Nephron progenitor cell (in vitro differentiated cells): ENCODE measurements around the gene PARG.
A peak's percentile ranks its signal among the peaks of the same experiment; 100 is the strongest.

Source experiments
- DNase-seq: peaks from one replicate; pipeline ENCODE4 v3.0.0; 2021
- H3K27ac Mint-ChIP-seq: 2 replicates; pipeline ENCODE4 v1.8.0; 2021; ENCODE audit warnings: mild to moderate bottlenecking, moderate library complexity, mixed read lengths
- H3K27me3 Mint-ChIP-seq: 2 replicates; pipeline ENCODE4 v1.8.0; 2021; ENCODE audit warnings: mild to moderate bottlenecking, low read depth, mixed read lengths; ENCODE audit not compliant: poor library complexity
- H3K36me3 Mint-ChIP-seq: 2 replicates; pipeline ENCODE4 v1.8.0; 2021; ENCODE audit warnings: low read depth, mixed read lengths
- H3K4me1 Mint-ChIP-seq: 2 replicates; pipeline ENCODE4 v1.8.0; 2021; ENCODE audit warnings: mixed read lengths
- H3K4me3 Mint-ChIP-seq: 2 replicates; pipeline ENCODE4 v1.8.0; 2021; ENCODE audit warnings: mild to moderate bottlenecking, moderate library complexity, mixed read lengths
- H3K9me3 Mint-ChIP-seq: 2 replicates; pipeline ENCODE4 v1.8.0; 2021; ENCODE audit warnings: mild to moderate bottlenecking, moderate library complexity, mixed read lengths
- TF ChIP-seq, protein P1 (sequence below): fragments of 200-600 bp; sonication (generic); IDR thresholded peaks from 2 replicates; pipeline ENCODE4 v1.5.0; 2021; ENCODE audit warnings: antibody characterized with exemption

Gene PARG

GRCh38 chr10:49837051-49837478, 104.8 kb downstream of the PARG start:
- peaks cover 27% of the 10 kb centered on the region for H3K4me1 Mint-ChIP-seq
- no peak for DNase-seq
- no peaks in the 10 kb centered on the region for H3K9me3 Mint-ChIP-seq
- H3K4me3 Mint-ChIP-seq = no peak overlapping the region
- TF ChIP-seq, protein P1, sequence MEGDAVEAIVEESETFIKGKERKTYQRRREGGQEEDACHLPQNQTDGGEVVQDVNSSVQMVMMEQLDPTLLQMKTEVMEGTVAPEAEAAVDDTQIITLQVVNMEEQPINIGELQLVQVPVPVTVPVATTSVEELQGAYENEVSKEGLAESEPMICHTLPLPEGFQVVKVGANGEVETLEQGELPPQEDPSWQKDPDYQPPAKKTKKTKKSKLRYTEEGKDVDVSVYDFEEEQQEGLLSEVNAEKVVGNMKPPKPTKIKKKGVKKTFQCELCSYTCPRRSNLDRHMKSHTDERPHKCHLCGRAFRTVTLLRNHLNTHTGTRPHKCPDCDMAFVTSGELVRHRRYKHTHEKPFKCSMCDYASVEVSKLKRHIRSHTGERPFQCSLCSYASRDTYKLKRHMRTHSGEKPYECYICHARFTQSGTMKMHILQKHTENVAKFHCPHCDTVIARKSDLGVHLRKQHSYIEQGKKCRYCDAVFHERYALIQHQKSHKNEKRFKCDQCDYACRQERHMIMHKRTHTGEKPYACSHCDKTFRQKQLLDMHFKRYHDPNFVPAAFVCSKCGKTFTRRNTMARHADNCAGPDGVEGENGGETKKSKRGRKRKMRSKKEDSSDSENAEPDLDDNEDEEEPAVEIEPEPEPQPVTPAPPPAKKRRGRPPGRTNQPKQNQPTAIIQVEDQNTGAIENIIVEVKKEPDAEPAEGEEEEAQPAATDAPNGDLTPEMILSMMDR = no peak
- no peaks in the 10 kb centered on the region for H3K27me3 Mint-ChIP-seq
- no peak overlapping the region for H3K27ac Mint-ChIP-seq
- peaks cover 48% of the 10 kb centered on the region for H3K36me3 Mint-ChIP-seq

DNA sequence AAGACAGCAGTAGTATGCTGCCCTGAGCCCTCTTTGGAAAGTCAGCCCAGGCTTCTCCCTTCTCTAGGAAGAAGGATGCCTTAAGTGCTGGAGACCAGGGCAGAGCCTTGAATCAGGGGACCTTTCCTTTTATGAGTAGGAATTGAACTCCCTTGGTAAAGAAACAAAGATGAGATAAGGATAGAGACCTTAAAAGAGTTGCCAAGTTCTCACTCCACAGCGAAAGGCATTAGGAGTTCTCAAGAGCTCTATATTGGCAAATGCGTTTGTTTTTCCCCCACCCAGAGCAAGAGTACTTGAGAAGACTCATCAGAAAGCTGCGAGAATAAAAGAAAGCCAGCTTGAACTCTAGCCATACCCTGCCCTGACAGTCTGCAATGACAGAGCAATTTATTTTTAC, 106.9 kb downstream of the PARG start:
- no peak for DNase-seq
- Mint-ChIP-seq H3K27ac (peak overlapping the region; percentile 58), H3K36me3 (peaks cover 36% of the 10 kb centered on the region), H3K4me3 (no peak overlapping the region), H3K27me3 (no peaks in the 10 kb centered on the region), H3K4me1 (peaks cover 48% of the 10 kb centered on the region), H3K9me3 (no peaks in the 10 kb centered on the region)
- TF ChIP-seq, protein P1 = no peak

GRCh38 chr10:49834201-49834600, 107.6 kb downstream of the PARG start:
- Mint-ChIP-seq H3K4me1 (peaks cover 53% of the 10 kb centered on the region), H3K4me3 (no peak overlapping the region)

GRCh38 chr10:49833168-49833567, 108.7 kb downstream of the PARG start:
- no peak for DNase-seq
- no peak overlapping the region for H3K4me3 Mint-ChIP-seq
- no peak overlapping the region for H3K27ac Mint-ChIP-seq
- no peaks in the 10 kb centered on the region for H3K27me3 Mint-ChIP-seq
- TF ChIP-seq, protein P1 = no peak
- peaks cover 30% of the 10 kb centered on the region for H3K36me3 Mint-ChIP-seq
- H3K9me3 Mint-ChIP-seq = no peaks in the 10 kb centered on the region
- H3K4me1 Mint-ChIP-seq = peaks cover 55% of the 10 kb centered on the region

More at GRCh38 chr10:49834201-49834600, 107.6 kb downstream of the PARG start:
- Mint-ChIP-seq H3K36me3 (peaks cover 35% of the 10 kb centered on the region), H3K27ac (peak overlapping the region; percentile 31), H3K27me3 (no peaks in the 10 kb centered on the region), H3K9me3 (no peaks in the 10 kb centered on the region)
- DNase-seq = no peak
- TF ChIP-seq, protein P1 = no peak

- peak overlapping the region; percentile 37 for H3K4me3 Mint-ChIP-seq
- H3K27ac Mint-ChIP-seq = peak overlapping the region; percentile 98
- TF ChIP-seq, protein P1 = no peak
- no peaks in the 10 kb centered on the region for H3K9me3 Mint-ChIP-seq
- H3K4me1 Mint-ChIP-seq = peaks cover 55% of the 10 kb centered on the region
- H3K27me3 Mint-ChIP-seq = no peaks in the 10 kb centered on the region
- DNase-seq = peak; percentile 36
- peaks cover 46% of the 10 kb centered on the region for H3K36me3 Mint-ChIP-seq
Observed at GRCh38 chr10:49831352-49832035, 110.3 kb downstream of the PARG start.

DNA sequence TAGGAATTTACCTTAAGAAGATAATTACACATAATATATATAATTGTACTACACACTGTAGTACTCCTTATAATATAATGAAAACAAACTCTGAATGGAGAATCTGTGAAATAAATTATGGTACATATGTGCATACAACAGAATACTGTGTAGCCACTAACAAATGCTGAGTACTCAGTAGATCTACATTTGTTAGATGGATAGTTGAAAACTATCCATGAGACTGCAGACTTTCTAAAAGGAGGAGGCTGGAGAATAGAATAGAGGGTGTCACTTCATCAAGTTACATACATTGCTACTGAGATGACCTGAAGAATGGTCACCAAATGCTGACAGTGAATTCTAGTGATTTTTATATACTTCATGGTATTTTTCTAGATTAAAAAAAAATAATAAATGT, 111.0 kb downstream of the PARG start:
- DNase-seq = no peak
- peaks cover 55% of the 10 kb centered on the region for H3K4me1 Mint-ChIP-seq
- peak overlapping the region; percentile 72 for H3K27ac Mint-ChIP-seq
- peaks cover 53% of the 10 kb centered on the region for H3K36me3 Mint-ChIP-seq
- no peak overlapping the region for H3K4me3 Mint-ChIP-seq
- TF ChIP-seq, protein P1 = no peak
- no peaks in the 10 kb centered on the region for H3K9me3 Mint-ChIP-seq
- no peaks in the 10 kb centered on the region for H3K27me3 Mint-ChIP-seq
